WTC11 (cell line): ENCODE results near the gene MAML3. TPM values are rescaled to one million over a fixed set of nuclear protein-coding genes. Genes with fewer than 3 reads are reported as not detected.

ENCODE experiments used
- ATAC-seq: fragments of 200-7000 bp; cut with Tn5 transposase; 2 replicates; pipeline ENCODE4 v1.10.0; 2021; ENCODE audit warnings: mild to moderate bottlenecking, moderate library complexity
- CTCF ChIA-PET: fragments of 300-600 bp; sonication (Branson Sonifier 250); formaldehyde crosslinking; loops from one replicate; lab custom pipeline; 2021; ENCODE audit warnings: antibody characterized with exemption; lab: Charles Lee
- POLR2A ChIA-PET: fragments of 350-600 bp; sonication (Branson Sonifier 250); formaldehyde crosslinking; loops from one replicate; lab custom pipeline; 2021; ENCODE audit warnings: antibody characterized with exemption; lab: Charles Lee
- DNase-seq: peaks from one replicate; pipeline ENCODE4 v3.0.0; 2021; ENCODE audit warnings: low spot score
- H3K27ac Mint-ChIP-seq: 2 replicates; pipeline ENCODE4 v1.8.0; 2021; ENCODE audit warnings: mixed read lengths
- H3K27me3 Mint-ChIP-seq: 2 replicates; pipeline ENCODE4 v1.8.0; 2021; ENCODE audit warnings: low read depth, mild to moderate bottlenecking, moderate library complexity, mixed read lengths
- H3K36me3 Mint-ChIP-seq: 2 replicates; pipeline ENCODE4 v1.8.0; 2021; ENCODE audit warnings: mixed read lengths
- H3K4me1 Mint-ChIP-seq: 2 replicates; pipeline ENCODE4 v1.8.0; 2022; ENCODE audit warnings: mixed read lengths
- H3K4me3 Mint-ChIP-seq: 2 replicates; pipeline ENCODE4 v1.8.0; 2021; ENCODE audit warnings: mild to moderate bottlenecking, moderate library complexity, mixed read lengths
- H3K9me3 Mint-ChIP-seq: 2 replicates; pipeline ENCODE4 v1.8.0; 2021; ENCODE audit warnings: mixed read lengths
- AR ChIP-seq: fragments of 250-450 bp; sonication (Bioruptor Pico); IDR thresholded peaks from 2 replicates; pipeline ENCODE4 v1.9.0; 2021; ENCODE audit warnings: mild to moderate bottlenecking
- ARID4B ChIP-seq: sonication (generic); formaldehyde crosslinking; IDR thresholded peaks from 2 replicates; pipeline ENCODE4 v1.8.0; 2023; ENCODE audit warnings: missing genetic modification reagents, mild to moderate bottlenecking, borderline replicate concordance
- CBFB ChIP-seq: sonication (generic); formaldehyde crosslinking; IDR thresholded peaks from 2 replicates; pipeline ENCODE4 v1.8.1; 2022; ENCODE audit warnings: mild to moderate bottlenecking, low read depth, missing genetic modification reagents
- E2F1 ChIP-seq: sonication (generic); formaldehyde crosslinking; IDR thresholded peaks from 2 replicates; pipeline ENCODE4 v1.8.0; 2022; ENCODE audit warnings: mild to moderate bottlenecking, missing genetic modification reagents
- ETV6 ChIP-seq: sonication (generic); formaldehyde crosslinking; IDR thresholded peaks from 2 replicates; pipeline ENCODE4 v1.8.1; 2022; ENCODE audit warnings: mild to moderate bottlenecking, missing genetic modification reagents
- FOXP1 ChIP-seq: sonication (generic); formaldehyde crosslinking; IDR thresholded peaks from 2 replicates; pipeline ENCODE4 v1.8.0; 2022; ENCODE audit warnings: missing genetic modification reagents, mild to moderate bottlenecking, moderate library complexity, borderline replicate concordance
- FOXP4 ChIP-seq: sonication (generic); formaldehyde crosslinking; IDR thresholded peaks from 2 replicates; pipeline ENCODE4 v1.8.0; 2022; ENCODE audit warnings: mild to moderate bottlenecking, missing genetic modification reagents
- IRF2 ChIP-seq: sonication (generic); formaldehyde crosslinking; IDR thresholded peaks from 2 replicates; pipeline ENCODE4 v1.8.0; 2022; ENCODE audit warnings: low read depth, missing genetic modification reagents, borderline replicate concordance
- KAT7 ChIP-seq: sonication (generic); formaldehyde crosslinking; IDR thresholded peaks from 2 replicates; pipeline ENCODE4 v1.8.1; 2023; ENCODE audit warnings: missing genetic modification reagents, mild to moderate bottlenecking, borderline replicate concordance
- NFATC4 ChIP-seq: fragments of 250-450 bp; sonication (Bioruptor Pico); IDR thresholded peaks from 2 replicates; pipeline ENCODE4 v1.9.0; 2021; ENCODE audit warnings: mild to moderate bottlenecking
- ZNF281 ChIP-seq: sonication (generic); formaldehyde crosslinking; IDR thresholded peaks from 2 replicates; pipeline ENCODE4 v1.8.0; 2023; ENCODE audit warnings: mild to moderate bottlenecking, missing genetic modification reagents
- ZNF512 ChIP-seq: sonication (generic); formaldehyde crosslinking; IDR thresholded peaks from 2 replicates; pipeline ENCODE4 v1.8.1; 2022; ENCODE audit warnings: missing genetic modification reagents, borderline replicate concordance
- total RNA-seq: library from RNA; stranded (reverse); gene quantifications from 3 replicates; pipeline ENCODE4 v1.2.3, GENCODE V29; 2021

Gene MAML3
- total RNA-seq, 1 experiment from 2014 or later = 7.4 TPM

- no peak for TF ChIP-seq FOXP1
- TF ChIP-seq IRF2 (CRISPR knock-in tag) = no peak
- TF ChIP-seq KAT7 = no peak
- no peak for TF ChIP-seq ZNF281 (CRISPR knock-in tag)
- TF ChIP-seq CBFB = no peak
- TF ChIP-seq AR (CRISPR knock-in tag) = no peak
- TF ChIP-seq ETV6 (CRISPR knock-in tag) = no peak
- TF ChIP-seq FOXP4 (CRISPR knock-in tag) = no peak
- no peak for TF ChIP-seq NFATC4 (CRISPR knock-in tag)
- TF ChIP-seq ZNF512 (CRISPR knock-in tag) = no peak
- TF ChIP-seq E2F1 (CRISPR knock-in tag) = no peak
- no peak for TF ChIP-seq ARID4B (CRISPR knock-in tag)
- H3K27ac Mint-ChIP-seq = no peak overlapping the region
- ATAC-seq (no peak), DNase-seq (no peak)
- H3K4me3 Mint-ChIP-seq = no peak overlapping the region
- peaks cover 12% of the 10 kb centered on the region for H3K9me3 Mint-ChIP-seq
- CTCF ChIA-PET = no interaction called here
- peaks cover 12% of the 10 kb centered on the region for H3K36me3 Mint-ChIP-seq
- H3K4me1 Mint-ChIP-seq = peaks cover 53% of the 10 kb centered on the region
- H3K27me3 Mint-ChIP-seq = no peaks in the 10 kb centered on the region
- POLR2A ChIA-PET = no interaction called here
These were observed 336.1 kb downstream of the MAML3 start for GRCh38 chr4:139817657-139818452.
